ENCODE measurements around the gene NUCB1. TPM values are rescaled to one million over a fixed set of nuclear protein-coding genes. Genes with fewer than 3 reads are reported as not detected.

NUCB1 gene
- 100 to 1,000 TPM; 185 to 226 TPM for total RNA-seq

GRCh38 chr19:48899781-48900476, at the start of gene NUCB1:
Gene NUCB1, plus strand, starts transcription at chr19:48900312. Its CDS starts 485 bp downstream, at chr19:48900797.
- peaks cover 17% of the 10 kb centered on the region for H3K27me3 Mint-ChIP-seq
- peaks cover 33% of the 10 kb centered on the region for H3K4me1 Mint-ChIP-seq

DNA sequence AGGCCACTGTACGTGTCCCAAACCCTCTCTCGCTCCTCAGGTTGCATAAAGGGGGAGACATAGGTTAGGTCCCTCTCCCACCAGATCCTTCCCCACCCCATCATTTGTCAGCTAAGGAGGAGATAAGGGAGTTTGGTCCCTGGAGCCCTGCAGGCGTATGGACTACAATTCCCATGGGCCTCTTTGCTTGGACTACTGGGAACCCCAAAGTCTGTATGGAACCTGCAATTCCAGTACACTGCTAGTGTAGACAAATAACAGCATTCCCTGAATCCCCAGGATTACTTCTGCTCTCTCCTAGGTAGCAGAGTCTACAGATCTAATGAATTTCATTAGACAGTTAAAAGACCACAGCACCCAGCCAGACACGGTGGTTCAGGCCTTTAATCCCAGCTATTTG, 47.8 kb upstream of the NUCB1 start:
- no peaks in the 10 kb centered on the region for H3K36me3 Mint-ChIP-seq
- H3K27ac Mint-ChIP-seq: no peak overlapping the region
- CTCF ChIA-PET: interaction anchor here (0.7 to 8.1 kb wide), 6 partner anchors 9 to 141 kb away, joined by 3 to 51 read pairs (median 4); partner anchors contain the start of gene RUVBL2
- H3K27me3 Mint-ChIP-seq: no peaks in the 10 kb centered on the region
- no peak for DNase-seq
- H3K4me3 Mint-ChIP-seq: no peak overlapping the region
- H3K9me3 Mint-ChIP-seq (ENCODE audit: low read depth): no peaks in the 10 kb centered on the region
- H3K4me1 Mint-ChIP-seq: no peaks in the 10 kb centered on the region
- ATAC-seq: no peak

More at GRCh38 chr19:48899781-48900476, at the start of gene NUCB1:
- peak within 1 kb of the TSS; percentile 98 for H3K27ac Mint-ChIP-seq
- DNase-seq: peak; percentile 100
- no peaks in the 10 kb centered on the region for H3K9me3 Mint-ChIP-seq (ENCODE audit: low read depth)
- H3K36me3 Mint-ChIP-seq: peaks cover 30% of the 10 kb centered on the region
- CTCF ChIA-PET: interaction anchor here (0.9 to 2.6 kb wide), 14 partner anchors 14 to 509 kb away, joined by 3 to 16 read pairs (median 6); partner anchors contain the start of genes HSD17B14, KDELR1 and PPP1R15A
- ATAC-seq: peak; percentile 92
- peak within 1 kb of the TSS; percentile 98 for H3K4me3 Mint-ChIP-seq

DNA sequence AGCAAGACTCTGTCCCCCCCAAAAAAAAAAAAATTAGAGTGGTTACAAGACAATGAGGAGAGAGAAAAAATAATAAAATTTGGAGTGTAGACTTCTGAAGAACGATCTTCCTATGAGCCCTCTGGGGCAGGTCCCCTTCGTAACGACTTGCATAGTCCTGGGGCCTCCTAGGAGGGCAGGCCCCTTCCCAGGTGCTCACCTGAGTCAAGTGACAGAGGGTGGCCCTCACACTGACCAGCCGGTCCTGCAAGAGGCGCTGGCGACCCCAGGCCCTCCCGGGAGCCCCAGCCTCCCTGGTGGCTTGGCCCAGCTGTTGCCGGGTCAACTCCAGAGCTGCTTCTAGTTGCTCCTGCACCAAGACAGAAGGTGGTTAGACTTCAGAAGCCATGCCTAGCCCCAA, 46.6 kb upstream of the NUCB1 start:
- Mint-ChIP-seq H3K4me1 (no peaks in the 10 kb centered on the region), H3K9me3 (ENCODE audit: low read depth) (no peaks in the 10 kb centered on the region)
- CTCF ChIA-PET: interaction anchor here (1.6 to 8.1 kb wide), 3 partner anchors 10 to 117 kb away, joined by 3 to 51 read pairs (median 4); no protein-coding TSS in a partner anchor

DNA sequence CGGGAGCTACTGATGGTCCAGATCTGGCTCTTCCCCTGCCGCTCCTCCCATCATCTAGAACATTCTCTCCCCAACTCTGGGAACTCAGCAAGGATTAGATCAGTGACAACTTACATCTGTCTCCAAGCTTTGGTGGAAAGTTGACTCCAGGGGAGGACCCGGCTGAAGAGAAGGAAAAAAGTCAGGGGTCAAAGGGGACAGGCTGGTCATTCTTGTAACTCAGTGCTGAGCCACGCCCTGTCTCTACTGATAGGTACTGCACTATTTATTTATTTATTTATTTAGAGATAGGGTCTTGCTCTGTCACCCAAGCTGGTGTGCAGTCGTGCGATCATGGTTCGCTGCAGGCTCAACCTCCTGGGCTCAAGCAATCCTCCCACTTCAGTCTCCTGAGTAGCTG, 46.0 kb upstream of the NUCB1 start:
- Mint-ChIP-seq H3K27me3 (no peaks in the 10 kb centered on the region), H3K9me3 (ENCODE audit: low read depth) (no peaks in the 10 kb centered on the region), H3K27ac (no peak overlapping the region), H3K4me3 (no peak overlapping the region), H3K4me1 (peaks cover 1% of the 10 kb centered on the region), H3K36me3 (no peaks in the 10 kb centered on the region)
- CTCF ChIA-PET: interaction anchor here (1.0 to 8.1 kb wide), 3 partner anchors 11 to 66 kb away, joined by 4 to 51 read pairs (median 5); partner anchors contain the start of gene HSD17B14
- no peak for ATAC-seq
- no peak for DNase-seq

More for the DNA sequence above, 46.6 kb upstream of the NUCB1 start:
- Mint-ChIP-seq H3K27me3 (no peaks in the 10 kb centered on the region), H3K4me3 (no peak overlapping the region), H3K27ac (no peak overlapping the region), H3K36me3 (no peaks in the 10 kb centered on the region)
- ATAC-seq (no peak), DNase-seq (no peak)

GRCh38 chr19:48856921-48857320, 43.2 kb upstream of the NUCB1 start:
- no peak overlapping the region for H3K4me3 Mint-ChIP-seq
- DNase-seq (no peak), ATAC-seq (no peak)
- no peaks in the 10 kb centered on the region for H3K36me3 Mint-ChIP-seq
- peaks cover 4% of the 10 kb centered on the region for H3K4me1 Mint-ChIP-seq
- no peak overlapping the region for H3K27ac Mint-ChIP-seq
- CTCF ChIA-PET: interaction anchor here (8.1 kb wide), 1 partner anchor 14 kb away, joined by 51 read pairs; no protein-coding TSS in a partner anchor
- no peaks in the 10 kb centered on the region for H3K27me3 Mint-ChIP-seq
- H3K9me3 Mint-ChIP-seq (ENCODE audit: low read depth): no peaks in the 10 kb centered on the region

GRCh38 chr19:48858984-48859710, 41.0 kb upstream of the NUCB1 start:
- H3K4me1 Mint-ChIP-seq: peaks cover 4% of the 10 kb centered on the region
- H3K27ac Mint-ChIP-seq: peak overlapping the region; percentile 77
- DNase-seq: peak; percentile 87
- H3K36me3 Mint-ChIP-seq: no peaks in the 10 kb centered on the region
- peak overlapping the region; percentile 78 for H3K4me3 Mint-ChIP-seq
- peak; percentile 90 for ATAC-seq
- H3K9me3 Mint-ChIP-seq (ENCODE audit: low read depth): no peaks in the 10 kb centered on the region
- H3K27me3 Mint-ChIP-seq: no peaks in the 10 kb centered on the region
- CTCF ChIA-PET: interaction anchor here (8.1 kb wide), 1 partner anchor 16 kb away, joined by 51 read pairs; no protein-coding TSS in a partner anchor

GRCh38 chr19:48859711-48860572, 40.2 kb upstream of the NUCB1 start:
- no peak overlapping the region for H3K4me3 Mint-ChIP-seq
- CTCF ChIA-PET: interaction anchor here (0.8 to 1.6 kb wide), 2 partner anchors 14 to 17 kb away, joined by 4 read pairs; no protein-coding TSS in a partner anchor
- no peaks in the 10 kb centered on the region for H3K27me3 Mint-ChIP-seq
- no peak for ATAC-seq
- H3K36me3 Mint-ChIP-seq: no peaks in the 10 kb centered on the region
- peaks cover 4% of the 10 kb centered on the region for H3K4me1 Mint-ChIP-seq
- no peak overlapping the region for H3K27ac Mint-ChIP-seq
- H3K9me3 Mint-ChIP-seq (ENCODE audit: low read depth): no peaks in the 10 kb centered on the region
- DNase-seq: no peak

GRCh38 chr19:48861313-48861712, 38.8 kb upstream of the NUCB1 start:
- DNase-seq: no peak
- H3K27me3 Mint-ChIP-seq: peaks cover 3% of the 10 kb centered on the region
- no peaks in the 10 kb centered on the region for H3K9me3 Mint-ChIP-seq (ENCODE audit: low read depth)
- no peak overlapping the region for H3K27ac Mint-ChIP-seq
- ATAC-seq: no peak
- H3K4me1 Mint-ChIP-seq: peaks cover 4% of the 10 kb centered on the region
- H3K4me3 Mint-ChIP-seq: no peak overlapping the region
- H3K36me3 Mint-ChIP-seq: no peaks in the 10 kb centered on the region
- CTCF ChIA-PET: interaction anchor here (0.6 to 1.6 kb wide), 2 partner anchors 13 to 66 kb away, joined by 3 to 4 read pairs; no protein-coding TSS in a partner anchor

GRCh38 chr19:48862827-48863226, 37.3 kb upstream of the NUCB1 start:
- Mint-ChIP-seq H3K36me3 (no peaks in the 10 kb centered on the region), H3K27ac (peak overlapping the region; percentile 32), H3K27me3 (peaks cover 13% of the 10 kb centered on the region), H3K4me1 (peaks cover 4% of the 10 kb centered on the region), H3K4me3 (no peak overlapping the region), H3K9me3 (ENCODE audit: low read depth) (no peaks in the 10 kb centered on the region)
- ATAC-seq: no peak
- no peak for DNase-seq
- CTCF ChIA-PET: interaction anchor here (1.3 kb wide), 1 partner anchor 20 kb away, joined by 3 read pairs; no protein-coding TSS in a partner anchor

- Mint-ChIP-seq H3K27me3 (peaks cover 17% of the 10 kb centered on the region), H3K27ac (no peak overlapping the region), H3K4me3 (no peak overlapping the region), H3K36me3 (no peaks in the 10 kb centered on the region), H3K9me3 (ENCODE audit: low read depth) (no peaks in the 10 kb centered on the region), H3K4me1 (peaks cover 4% of the 10 kb centered on the region)
- ATAC-seq (no peak), DNase-seq (no peak)
- CTCF ChIA-PET: interaction anchor here (1.8 kb wide), 1 partner anchor 24 kb away, joined by 5 read pairs; no protein-coding TSS in a partner anchor
These were observed 33.4 kb upstream of the NUCB1 start for GRCh38 chr19:48866692-48867091.

DNA sequence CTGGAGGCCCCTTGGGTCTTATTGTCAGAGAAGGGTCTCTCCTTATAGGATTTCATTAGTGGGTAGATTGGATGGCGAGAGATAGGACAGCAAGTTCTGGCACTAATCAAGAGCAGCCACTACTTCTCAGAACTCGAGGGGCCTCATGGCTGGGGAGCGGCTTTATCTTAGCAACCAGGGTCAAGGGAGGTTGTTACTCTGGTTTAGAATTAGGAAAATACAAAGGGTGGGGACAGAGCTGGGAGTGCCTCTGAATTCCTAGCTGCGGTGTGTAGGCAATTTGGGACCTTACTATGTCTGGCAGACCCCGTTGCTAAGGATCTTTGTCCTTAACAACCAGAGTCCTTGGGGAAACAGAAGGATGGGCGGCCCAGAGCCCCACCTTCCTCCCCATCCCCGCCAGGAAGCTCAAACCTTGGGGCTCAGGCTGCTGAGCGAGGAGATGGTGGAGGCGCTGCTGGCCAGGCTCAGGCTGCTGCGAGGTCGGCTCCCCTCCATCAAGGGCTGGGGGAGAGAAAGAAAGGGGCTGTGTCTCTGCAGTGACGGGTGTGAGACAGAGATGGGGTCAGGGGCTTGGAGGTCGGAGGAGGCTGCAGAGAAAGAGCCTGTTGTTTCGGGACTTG, 32.9 kb upstream of the NUCB1 start:
- CTCF ChIA-PET: interaction anchor here (1.8 kb wide), 1 partner anchor 25 kb away, joined by 5 read pairs; no protein-coding TSS in a partner anchor
- Mint-ChIP-seq H3K27ac (no peak overlapping the region), H3K36me3 (no peaks in the 10 kb centered on the region), H3K4me1 (peaks cover 6% of the 10 kb centered on the region), H3K9me3 (ENCODE audit: low read depth) (no peaks in the 10 kb centered on the region), H3K27me3 (peaks cover 17% of the 10 kb centered on the region), H3K4me3 (no peak overlapping the region)
- no peak for DNase-seq
- no peak for ATAC-seq

DNA sequence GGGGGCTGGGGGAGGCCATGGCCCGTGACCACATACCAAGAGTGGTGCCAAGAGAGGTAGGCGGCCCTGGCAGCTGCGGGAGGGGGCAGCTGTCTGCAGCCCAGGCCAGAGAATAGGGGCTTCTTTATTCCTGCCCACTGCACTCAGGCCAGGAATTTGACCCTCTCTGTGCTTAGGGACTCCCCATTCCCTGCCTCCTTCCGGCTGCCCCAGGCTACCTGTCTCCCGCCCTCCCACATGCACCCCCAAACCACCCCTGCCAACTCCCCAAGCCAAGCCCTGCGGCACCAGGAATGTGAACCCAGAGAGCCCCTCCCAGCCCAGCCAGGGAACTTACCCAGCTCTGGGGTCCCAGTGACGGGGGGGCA, 32.4 kb upstream of the NUCB1 start:
- H3K4me1 Mint-ChIP-seq: peaks cover 6% of the 10 kb centered on the region
- DNase-seq: no peak
- H3K4me3 Mint-ChIP-seq: no peak overlapping the region
- H3K27ac Mint-ChIP-seq: no peak overlapping the region
- no peaks in the 10 kb centered on the region for H3K9me3 Mint-ChIP-seq (ENCODE audit: low read depth)
- no peak for ATAC-seq
- CTCF ChIA-PET: no interaction called here
- H3K27me3 Mint-ChIP-seq: peaks cover 17% of the 10 kb centered on the region
- H3K36me3 Mint-ChIP-seq: no peaks in the 10 kb centered on the region

All from activated CD8-positive, alpha-beta memory T cell treated with anti-CD3 and anti-CD28 coated beads, Interleukin-2, amount 10 ng/mL, durations not matched to agents 7 days and 5 days (primary cell).